ENCODE data around the gene TSHZ3.

Gene TSHZ3

GRCh38 chr19:31337008-31337914 is 12.0 kb downstream of the TSHZ3 start:
- DNase-seq (ENCODE audit: low spot score): no peak

- DNase-seq (ENCODE audit: low spot score): no peak
These were observed 13.5 kb downstream of the TSHZ3 start for GRCh38 chr19:31335716-31336115.

GRCh38 chr19:31334849-31335624 is 14.2 kb downstream of the TSHZ3 start:
- DNase-seq (ENCODE audit: low spot score): no peak

DNA sequence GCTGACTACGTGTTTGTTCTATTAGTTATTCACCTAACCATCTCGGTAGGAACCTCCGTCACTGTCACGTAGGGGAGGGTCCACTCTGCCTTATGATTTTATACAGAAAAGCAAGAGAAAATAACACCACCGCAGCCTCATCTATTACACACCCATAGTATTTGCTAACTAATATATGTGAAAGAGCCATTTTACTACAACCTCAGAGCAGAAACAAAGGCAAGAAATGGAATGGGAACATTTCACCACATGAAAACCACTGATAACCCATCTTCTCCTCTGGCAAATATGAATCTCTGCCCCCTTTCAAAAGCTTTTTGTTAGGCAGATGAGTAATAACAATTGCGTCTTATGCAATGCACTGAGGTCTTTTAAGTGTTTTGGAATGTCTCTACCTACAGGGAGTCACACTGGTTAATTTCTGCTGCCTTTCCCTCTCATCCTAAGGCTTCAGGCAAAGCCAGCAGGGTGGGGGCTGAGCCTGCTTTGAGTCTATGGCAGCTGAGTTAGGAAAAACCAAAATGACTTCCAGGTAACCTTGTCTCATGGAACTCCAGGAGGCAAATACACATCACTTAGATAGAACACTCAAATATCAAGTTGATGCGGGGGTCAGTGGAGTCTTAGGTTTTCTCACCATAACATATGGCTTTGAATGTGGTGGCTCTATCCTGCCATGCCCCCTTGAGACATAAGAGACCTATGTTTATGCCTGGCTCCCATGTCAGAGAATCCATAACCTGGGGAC is 15.0 kb downstream of the TSHZ3 start:
- DNase-seq (ENCODE audit: low spot score): no peak

DNA sequence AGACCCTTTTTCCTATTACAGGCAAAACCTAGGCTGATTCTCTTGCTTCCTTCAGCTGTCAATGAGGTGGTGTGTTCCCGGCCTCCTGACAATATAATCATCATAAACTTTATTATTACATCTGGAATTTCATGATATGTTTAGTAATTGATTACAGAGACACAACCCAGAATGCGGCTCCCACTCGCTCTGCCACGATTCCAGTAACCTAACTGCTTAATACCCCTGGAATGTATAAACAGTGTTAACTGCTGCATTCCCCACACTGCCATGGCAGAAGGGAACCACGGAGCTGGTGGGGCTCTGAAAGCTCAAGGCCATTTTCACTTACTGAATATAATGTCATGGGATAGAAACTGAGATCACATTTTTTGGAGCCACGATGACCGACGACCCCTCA is 17.1 kb downstream of the TSHZ3 start:
- no peak for DNase-seq (ENCODE audit: low spot score)

DNA sequence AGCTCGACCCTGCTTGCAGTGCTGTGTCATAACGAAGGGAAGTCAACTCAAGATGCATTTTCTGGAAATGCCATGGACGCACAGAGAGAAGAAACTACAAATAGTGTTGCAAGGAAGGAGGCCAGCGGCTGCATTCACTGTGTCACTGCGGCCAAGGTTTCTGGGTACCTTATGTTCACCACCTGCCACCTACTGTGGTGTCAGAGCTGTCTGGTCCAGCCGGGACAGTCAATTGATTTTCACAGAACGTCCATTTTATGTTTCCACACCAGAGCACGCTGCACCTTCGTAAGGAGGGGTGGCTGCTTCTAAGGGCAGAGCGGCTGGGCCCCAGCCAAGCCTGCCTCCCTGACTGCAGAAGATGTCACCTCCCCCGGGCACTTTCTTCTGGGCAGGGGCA is 17.7 kb downstream of the TSHZ3 start:
- no peak for DNase-seq (ENCODE audit: low spot score)

GRCh38 chr19:31330761-31331160 is 18.5 kb downstream of the TSHZ3 start:
- DNase-seq (ENCODE audit: low spot score): no peak

GRCh38 chr19:31330237-31330636 is 19.0 kb downstream of the TSHZ3 start:
- no peak for DNase-seq (ENCODE audit: low spot score)

DNA sequence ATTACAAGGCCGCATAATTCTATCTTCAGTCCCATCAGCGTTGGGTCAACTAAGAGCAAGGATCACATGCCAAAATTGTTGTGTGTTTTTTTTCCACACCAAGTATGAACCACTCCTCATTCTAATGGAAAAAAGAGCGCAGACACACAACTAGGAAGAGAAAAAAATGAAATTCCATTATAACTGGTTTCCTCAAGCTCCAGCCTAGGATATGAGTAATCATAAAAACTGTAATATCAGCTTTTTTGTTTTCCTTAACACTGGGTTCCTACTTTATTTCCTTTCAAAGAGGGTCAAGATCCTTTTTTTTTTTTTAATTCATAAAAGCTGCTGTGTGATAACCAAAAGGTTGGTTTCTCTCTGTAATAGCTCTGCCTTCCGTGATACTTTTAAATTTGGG is 19.4 kb downstream of the TSHZ3 start:
- no peak for DNase-seq (ENCODE audit: low spot score)

GRCh38 chr19:31328238-31328637 is 21.0 kb downstream of the TSHZ3 start:
- no peak for DNase-seq (ENCODE audit: low spot score)

- DNase-seq (ENCODE audit: low spot score): no peak
These were observed 22.8 kb downstream of the TSHZ3 start for GRCh38 chr19:31326329-31327028.

DNA sequence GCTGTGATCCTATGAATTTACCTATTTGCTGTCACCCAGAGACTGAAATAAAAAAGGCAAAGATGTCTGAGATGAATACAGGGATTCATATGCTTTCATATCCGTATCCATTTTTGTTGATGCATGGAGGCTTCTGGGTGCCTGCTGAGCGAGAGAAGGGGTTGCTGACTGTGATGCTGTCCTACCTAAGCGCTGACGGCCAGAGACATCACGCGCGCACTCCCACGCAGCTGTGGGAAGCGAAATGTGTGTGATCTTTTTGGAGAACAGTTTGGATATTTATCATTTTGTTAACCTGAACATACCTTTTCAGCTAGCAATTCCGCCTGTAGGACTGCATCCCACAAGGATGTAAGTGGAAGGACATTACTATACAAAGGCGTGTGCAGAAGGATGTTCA is 23.9 kb downstream of the TSHZ3 start:
- DNase-seq (ENCODE audit: low spot score): no peak

DNA sequence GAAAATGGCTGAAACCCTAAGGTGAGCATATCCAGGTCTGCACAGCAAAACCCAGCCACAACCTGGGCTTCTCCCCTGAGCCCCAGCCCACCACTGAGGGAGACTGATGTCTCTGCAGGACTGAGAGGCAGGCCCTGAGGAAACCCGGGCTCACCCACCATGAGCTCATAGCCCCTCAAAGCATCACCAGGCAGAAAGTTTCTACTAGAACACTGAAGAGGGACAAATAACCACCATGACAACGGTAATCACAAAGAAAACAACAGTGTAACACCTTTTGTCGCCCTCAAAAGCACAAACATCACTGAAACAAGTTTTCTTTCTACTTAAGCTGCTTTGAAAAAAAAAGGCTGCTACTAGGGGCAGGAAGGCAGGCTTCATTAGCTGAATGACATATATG is 29.8 kb downstream of the TSHZ3 start:
- no peak for DNase-seq (ENCODE audit: low spot score)

- DNase-seq (ENCODE audit: low spot score): no peak
These were observed 30.3 kb downstream of the TSHZ3 start for GRCh38 chr19:31318790-31319425.

GRCh38 chr19:31317570-31317969 is 31.7 kb downstream of the TSHZ3 start:
- DNase-seq (ENCODE audit: low spot score): no peak

- no peak for DNase-seq (ENCODE audit: low spot score)
These were observed 32.1 kb downstream of the TSHZ3 start for GRCh38 chr19:31317093-31317492.

DNA sequence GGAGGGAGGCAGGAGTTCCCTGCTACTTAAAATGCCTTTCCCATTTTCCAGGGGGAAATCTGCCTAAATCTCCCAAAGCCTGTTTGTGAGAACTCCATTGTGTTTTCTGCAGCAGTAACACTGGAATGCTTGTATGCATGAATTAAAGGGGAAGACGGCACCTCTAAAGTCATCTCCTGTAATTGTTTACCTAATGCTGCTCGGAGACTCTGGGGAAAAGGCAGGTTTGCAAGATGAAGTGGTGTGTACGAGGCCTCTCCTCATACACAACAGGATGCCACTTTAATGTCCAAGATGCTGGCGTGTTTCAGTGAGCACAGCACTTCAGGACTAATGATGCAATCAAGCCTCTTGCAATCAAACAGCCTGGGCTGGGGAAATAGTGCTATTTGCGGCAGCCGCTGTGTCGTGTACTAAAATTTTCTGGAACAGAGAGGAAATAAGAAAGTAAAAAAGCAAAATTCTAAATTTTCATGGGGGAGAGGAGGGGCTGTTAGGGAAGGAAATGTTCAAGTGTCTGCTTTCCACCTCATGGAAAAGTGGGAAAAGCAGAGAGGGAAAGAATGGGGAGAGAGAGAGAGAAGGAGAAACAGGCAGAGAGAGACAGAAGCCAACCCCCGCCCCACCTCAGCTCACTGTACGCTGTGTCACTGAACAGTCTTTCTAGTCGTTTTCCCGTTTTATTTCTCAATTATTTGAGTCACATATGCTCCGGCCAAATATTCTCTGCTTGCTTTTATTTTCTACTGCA is 32.9 kb downstream of the TSHZ3 start:
- no peak for DNase-seq (ENCODE audit: low spot score)

GRCh38 chr19:31315652-31316051 is 33.6 kb downstream of the TSHZ3 start:
- DNase-seq (ENCODE audit: low spot score): no peak

DNA sequence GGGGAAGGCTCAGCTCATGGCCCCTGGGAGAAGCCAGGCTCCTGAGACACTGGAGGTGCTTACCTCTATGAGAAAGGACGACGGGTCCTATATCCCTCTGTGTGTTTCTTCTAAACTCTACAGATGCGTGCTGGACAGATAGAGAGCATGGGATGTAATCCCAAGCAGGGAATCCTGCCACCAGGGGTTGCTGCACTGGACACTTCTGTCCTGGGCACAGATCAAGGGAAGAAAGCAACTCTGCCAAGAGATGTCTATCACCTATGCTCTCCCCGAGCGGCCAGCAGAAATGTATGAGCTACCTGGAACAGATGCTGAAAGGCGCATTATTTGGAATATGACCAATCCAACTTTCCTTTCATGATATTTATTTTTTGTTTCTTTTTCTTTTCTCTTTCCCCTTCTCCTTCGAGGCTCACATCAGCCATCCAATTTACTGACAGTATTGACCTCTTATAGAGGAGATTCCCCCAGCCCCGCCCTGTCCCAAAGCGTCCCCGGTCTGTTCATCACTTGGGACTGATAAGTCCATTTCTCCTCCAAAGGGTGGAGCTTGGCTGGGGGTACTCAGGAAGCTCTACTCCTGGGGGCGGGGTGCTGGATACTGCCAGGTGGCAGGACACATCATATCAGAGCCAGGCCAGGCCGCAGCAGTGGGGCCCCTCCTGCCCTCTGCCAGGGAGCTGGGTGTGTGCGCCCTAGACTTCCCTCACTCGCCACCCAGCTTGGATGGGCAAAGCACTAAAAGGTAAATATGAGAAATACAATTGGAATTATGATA is 34.2 kb downstream of the TSHZ3 start:
- no peak for DNase-seq (ENCODE audit: low spot score)

DNA sequence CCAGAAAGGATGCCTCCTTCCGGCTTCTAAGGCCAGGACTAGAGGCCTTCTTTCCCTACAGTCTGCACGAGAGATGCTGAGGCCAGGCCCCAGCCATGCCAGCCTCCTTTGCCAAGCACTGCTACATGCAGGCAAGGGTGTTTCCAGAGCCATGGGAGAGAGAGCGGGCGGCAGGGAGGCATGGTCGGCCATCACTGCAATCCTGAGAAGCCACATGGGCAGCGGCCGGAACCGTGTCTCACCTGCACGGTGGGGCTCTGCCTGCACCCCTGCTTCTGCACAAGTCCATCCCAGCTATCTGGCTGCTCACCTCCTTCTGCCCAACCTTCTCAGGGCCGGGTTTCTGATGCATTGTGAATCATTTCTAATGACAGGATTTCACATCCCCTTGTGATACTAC is 35.1 kb downstream of the TSHZ3 start:
- no peak for DNase-seq (ENCODE audit: low spot score)

All from globus pallidus (tissue), 1 donor.